ENCODE measurements around the gene SQSTM1. TPM values are rescaled to one million over a fixed set of nuclear protein-coding genes. Genes with fewer than 3 reads are reported as not detected.

The SQSTM1 gene
- total RNA-seq, 2 donors from 2014 or later = 249 to 606 TPM

DNA sequence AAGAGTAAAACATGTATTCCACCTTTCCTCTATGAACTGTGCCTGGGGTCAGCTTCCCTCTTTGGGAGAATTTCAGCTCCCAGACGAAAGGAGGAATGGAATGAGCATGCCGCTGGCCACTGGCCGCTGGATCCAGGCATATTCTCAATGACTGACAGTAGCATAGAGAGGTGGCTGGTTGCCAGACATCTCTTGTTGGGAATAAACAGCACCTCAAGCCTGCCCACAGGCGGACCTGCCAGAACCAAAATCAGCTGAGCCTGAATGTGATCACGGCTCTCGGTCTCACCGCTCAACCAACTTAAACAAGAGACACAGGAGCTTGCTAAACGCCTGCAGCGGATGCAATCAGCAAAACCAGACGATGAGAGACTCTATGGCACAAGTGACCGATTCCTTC is 66.4 kb downstream of the SQSTM1 start:
- DNase-seq (no peak), ATAC-seq (no peak)
- no peaks in the 10 kb centered on the region for H3K9me3 ChIP-seq
- no peak overlapping the region for H3K4me3 ChIP-seq
- H3K27ac ChIP-seq = no peak overlapping the region
- 93 to 95% methylated on average over 11 of the region's 11 CpGs for whole genome bisulfite sequencing, 2 donors
- intact Hi-C loops (cut with DNase I) = no loop called here
- TF ChIP-seq, protein P1, sequence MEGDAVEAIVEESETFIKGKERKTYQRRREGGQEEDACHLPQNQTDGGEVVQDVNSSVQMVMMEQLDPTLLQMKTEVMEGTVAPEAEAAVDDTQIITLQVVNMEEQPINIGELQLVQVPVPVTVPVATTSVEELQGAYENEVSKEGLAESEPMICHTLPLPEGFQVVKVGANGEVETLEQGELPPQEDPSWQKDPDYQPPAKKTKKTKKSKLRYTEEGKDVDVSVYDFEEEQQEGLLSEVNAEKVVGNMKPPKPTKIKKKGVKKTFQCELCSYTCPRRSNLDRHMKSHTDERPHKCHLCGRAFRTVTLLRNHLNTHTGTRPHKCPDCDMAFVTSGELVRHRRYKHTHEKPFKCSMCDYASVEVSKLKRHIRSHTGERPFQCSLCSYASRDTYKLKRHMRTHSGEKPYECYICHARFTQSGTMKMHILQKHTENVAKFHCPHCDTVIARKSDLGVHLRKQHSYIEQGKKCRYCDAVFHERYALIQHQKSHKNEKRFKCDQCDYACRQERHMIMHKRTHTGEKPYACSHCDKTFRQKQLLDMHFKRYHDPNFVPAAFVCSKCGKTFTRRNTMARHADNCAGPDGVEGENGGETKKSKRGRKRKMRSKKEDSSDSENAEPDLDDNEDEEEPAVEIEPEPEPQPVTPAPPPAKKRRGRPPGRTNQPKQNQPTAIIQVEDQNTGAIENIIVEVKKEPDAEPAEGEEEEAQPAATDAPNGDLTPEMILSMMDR (IDR thresholded peaks at IDR 0.05) = no peak
- TF ChIP-seq POLR2A (IDR thresholded peaks at IDR 0.05) = no peak
- no peaks in the 10 kb centered on the region for H3K4me1 ChIP-seq
- H3K27me3 ChIP-seq = no peaks in the 10 kb centered on the region
- H3K36me3 ChIP-seq (replicated peaks in 1 of 2; ENCODE audit: insufficient read depth in 1 of 2, low read depth in 2 of 2) = peaks cover 15 to 20% of the 10 kb centered on the region in 2 donors

MicroRNAs within 50 kb of the gene (microRNA counts, 767-probe panel; counts per million panel counts)
- microRNA hsa-miR-1229 = 0 to 736 counts per million in 2 donors

Small RNAs within 50 kb of the gene (microRNA-seq; reads per million reads assigned to microRNA genes)
- 2.3 to 2.7 reads per million in 2 donors for gene MIR1229 (ENCODE audit: borderline number of aligned reads in 2 of 2, borderline replicate concordance in 2 of 2)

Small RNAs within 50 kb of the gene (small RNA-seq; reads per million reads assigned to genes)
- not detected for gene MIR1229
- not detected for gene RF00019

Other genes with a start within 250 kb of the SQSTM1 start
- 100 to 1,000 TPM; 335 to 732 TPM for gene HNRNPH1, start 197.2 kb upstream of the SQSTM1 start, total RNA-seq
- gene CBY3, start 139.9 kb upstream of the SQSTM1 start, total RNA-seq = not detected
- 100 to 1,000 TPM; 262 to 401 TPM for gene CANX, start 121.9 kb upstream of the SQSTM1 start, total RNA-seq
- gene MAML1, start 88.1 kb upstream of the SQSTM1 start, total RNA-seq = 10 to 100 TPM; 18.1 to 18.2 TPM
- gene LTC4S, start 26.9 kb upstream of the SQSTM1 start, total RNA-seq = 10 to 100 TPM; 10.6 to 16.2 TPM
- gene MGAT4B, start 14.0 kb upstream of the SQSTM1 start, total RNA-seq = 10 to 100 TPM; 89.0 to 90.0 TPM
- gene MRNIP, start 37.9 kb downstream of the SQSTM1 start, total RNA-seq = 10 to 100 TPM; 23.4 to 34.8 TPM
- 100 to 1,000 TPM in 1 of 2 donors, 10 to 100 TPM in 1; 69.8 to 121 TPM for gene TBC1D9B, start 87.0 kb downstream of the SQSTM1 start, total RNA-seq

Data from body of pancreas (tissue), 4 donors.